GOT3 (cell line): Measurements from ENCODE around the gene OTUD3.

ENCODE experiments used
- DNase-seq: peaks from one replicate; lab custom pipeline; 2025; ENCODE audit warnings: mixed read lengths; lab: John Stamatoyannopoulos, UW

OTUD3 gene

DNA sequence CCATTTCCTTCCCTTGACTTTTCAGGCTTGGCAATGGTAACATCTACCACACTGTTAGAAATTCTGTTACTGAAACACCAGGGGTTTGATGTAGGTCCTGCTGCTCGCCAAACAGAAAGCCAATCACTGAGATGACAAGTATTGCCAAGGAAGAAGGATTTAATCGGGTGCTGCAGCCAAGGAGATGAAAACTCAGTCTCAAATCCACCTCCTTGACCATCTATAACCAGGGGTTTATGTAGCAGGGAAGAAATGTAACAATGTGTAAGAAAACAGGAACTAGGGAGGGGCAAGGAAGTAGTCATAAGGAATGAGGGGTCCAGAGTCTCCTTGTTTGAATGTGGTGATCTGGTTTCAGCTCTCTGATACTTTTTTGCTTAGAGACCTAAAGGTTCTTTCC, 71.9 kb downstream of the OTUD3 start:
- DNase-seq: no peak

DNA sequence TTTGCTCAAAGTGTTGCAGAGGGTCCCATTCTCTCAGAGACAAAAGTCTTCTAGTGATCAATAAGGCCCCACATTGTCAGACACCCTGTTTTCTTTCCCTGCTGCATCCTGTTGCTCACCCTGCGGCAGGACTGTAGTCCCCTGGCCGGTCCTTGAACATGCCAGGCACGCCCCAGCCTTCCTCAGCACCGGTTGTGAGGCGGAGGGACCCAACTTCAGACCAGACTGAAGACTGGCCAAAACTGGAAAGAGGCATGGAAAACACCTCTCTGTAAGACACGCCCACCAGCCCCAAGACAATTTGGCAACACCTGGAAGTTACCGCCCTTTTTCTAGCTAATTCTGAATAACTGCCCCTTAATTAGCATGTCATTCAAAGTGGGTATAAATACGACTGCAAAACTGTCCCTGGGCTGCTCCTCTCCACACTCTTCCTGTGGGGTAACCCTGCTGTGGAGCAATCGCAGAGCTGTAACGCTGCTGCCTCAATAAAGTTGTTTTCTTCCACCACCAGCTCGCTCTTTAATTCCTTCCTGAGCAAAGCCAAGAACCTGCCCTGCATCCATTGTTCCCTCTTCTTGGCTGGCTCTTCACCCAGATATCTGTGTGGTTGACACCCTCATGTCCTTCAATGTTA, 73.5 kb downstream of the OTUD3 start:
- no peak for DNase-seq

DNA sequence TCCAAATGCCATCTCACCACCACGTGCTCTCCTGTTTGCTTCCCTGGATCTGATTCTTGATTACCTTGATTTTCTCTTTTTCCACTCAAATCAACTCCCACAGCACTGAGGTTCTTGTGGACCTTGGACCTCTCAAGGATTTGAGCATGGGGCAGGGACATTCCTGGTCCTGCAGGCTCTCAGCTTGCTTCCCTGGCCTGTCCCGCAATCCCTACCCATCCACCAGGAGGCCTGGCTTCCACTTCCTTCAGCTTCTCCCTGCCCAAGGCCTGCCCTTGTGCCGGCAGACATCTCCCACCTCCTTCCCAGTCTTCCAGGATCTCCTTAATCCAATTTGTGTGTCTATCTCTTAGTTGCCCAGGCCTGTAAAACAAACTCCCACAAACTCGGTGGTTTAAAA, 75.6 kb downstream of the OTUD3 start:
- DNase-seq: no peak

DNA sequence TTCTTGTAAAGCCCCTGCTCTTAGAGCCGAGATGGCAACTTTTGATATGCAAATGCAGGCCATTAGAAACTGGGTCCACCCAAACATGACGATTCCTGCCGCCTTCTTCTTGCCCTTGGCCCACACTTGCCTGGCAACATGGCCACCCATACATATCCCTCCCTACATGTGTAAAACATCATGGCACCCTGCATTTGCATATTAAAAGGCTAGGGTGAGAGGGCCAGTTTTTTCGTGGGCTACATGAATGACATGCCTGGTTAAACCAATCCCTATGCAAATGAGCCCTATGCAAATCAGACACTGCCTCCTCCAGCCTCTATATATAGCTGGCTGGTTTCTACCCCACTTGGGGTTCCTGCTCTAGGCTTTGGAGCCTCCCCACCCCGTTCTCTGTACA, 78.4 kb downstream of the OTUD3 start:
- DNase-seq: no peak
